Activated gamma-delta T cell treated with anti-CD3 and anti-CD28 coated beads, Interleukin-2, amount 50 U/mL, for 16 hours (primary cell): ENCODE results near the gene RARA.
A peak's percentile ranks its signal among the peaks of the same experiment; 100 is the strongest.
"Not testable (repeated sequence)": the region's sequence is repeated elsewhere in the genome, so short reads cannot be mapped to it uniquely, and the experiment has no call there.

ENCODE experiments used
- DNase-seq: peaks from one replicate; pipeline ENCODE4 v3.0.0-alpha.2; 2020; ENCODE audit warnings: low read depth

The RARA gene

DNA sequence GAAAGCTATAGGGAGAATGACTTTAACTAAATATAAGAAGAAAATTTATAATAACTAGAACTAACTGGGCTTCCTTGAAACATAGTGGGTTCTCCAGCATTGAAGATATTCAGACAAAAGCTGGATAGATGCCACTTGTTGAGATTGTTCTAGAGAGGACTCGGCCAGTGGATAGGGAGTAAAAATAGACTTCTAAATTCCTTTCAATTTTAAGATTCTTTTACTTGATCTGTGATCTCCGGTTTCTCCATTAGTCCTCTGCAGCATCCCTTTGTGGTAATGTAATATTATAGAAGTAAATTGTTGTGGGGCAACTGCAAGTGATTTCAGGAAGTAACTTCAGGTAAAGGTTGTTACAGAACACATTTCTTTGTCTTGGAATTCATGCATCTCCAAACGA, 10.3 kb upstream of the RARA start:
- DNase-seq = no peak

DNA sequence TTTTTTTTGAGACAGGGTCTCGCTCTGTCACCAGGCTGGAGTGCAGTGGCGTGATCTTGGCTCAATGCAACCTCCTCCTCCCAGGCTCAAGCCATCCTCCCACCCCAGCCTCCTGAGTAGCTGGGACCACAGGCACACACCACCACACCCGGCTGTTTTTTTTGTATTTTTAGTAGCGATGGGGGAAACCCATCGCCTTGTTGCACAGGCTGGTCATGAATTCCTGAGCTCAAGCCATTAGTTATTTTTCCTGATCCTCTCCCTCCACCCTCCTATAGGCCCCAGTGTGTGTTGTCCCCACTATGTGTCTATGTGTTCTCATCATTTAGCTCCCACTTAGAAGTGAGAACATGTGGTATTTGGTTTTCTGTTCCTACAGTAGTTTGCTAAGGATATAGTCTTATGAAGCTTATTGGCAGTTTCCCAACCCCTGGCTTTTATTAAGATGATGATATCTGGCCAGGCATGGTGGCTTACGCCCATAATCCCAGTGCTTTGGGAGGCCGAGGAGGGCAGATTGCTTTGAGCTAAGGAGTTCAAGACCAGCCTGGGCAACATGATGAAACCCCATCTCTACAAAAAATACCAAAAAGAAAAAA, 9.7 kb upstream of the RARA start:
- not testable (repeated sequence) for DNase-seq

DNA sequence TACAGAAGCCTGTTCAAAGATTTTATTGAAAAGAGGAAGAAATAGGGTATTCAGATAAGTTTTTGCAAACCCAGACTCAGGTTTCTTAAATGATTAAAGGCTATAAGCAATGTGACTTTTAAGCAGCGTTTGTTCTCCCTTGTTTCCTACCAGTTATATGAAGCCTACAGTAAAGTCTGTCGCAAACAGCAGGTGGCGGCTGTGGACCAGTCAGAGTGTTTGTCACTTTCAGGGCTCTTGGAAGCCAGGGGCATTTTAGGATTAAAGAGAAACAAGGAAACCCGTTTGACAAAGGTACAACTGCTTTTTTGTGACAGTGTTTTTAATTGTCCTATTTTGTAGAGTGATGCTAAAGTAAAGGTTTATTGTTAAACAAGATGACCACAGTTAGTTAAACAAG, 7.7 kb upstream of the RARA start:
- no peak for DNase-seq

DNA sequence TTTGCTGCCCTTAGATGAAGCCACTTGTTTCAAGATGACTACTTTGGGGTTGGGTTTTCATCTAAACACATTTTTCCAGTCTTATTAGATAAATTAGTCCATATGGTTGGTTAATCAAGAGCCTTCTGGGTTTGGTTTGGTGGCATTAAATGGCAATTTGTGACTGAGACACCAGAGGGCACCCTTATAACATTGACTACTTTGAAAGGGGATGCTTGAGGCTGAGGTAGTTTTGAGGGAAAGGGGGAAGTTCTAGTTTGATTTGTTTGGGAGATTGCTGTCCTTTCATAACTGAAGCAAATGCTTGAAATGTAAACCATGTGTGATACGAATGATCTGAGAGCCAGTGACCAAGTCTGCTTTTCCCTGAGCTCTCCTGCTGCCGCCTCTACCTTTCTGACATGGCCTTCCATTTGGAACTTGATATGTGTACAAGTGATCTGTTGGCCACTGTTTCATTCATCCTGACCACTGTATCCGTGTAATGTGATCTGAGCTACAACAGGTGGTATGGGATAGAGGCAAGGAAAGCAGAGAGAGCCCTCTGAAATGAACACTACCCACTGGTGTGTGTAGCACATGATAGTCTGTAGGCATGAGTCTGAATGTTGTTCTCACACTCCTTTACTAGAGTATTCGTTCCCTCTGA, 5.8 kb upstream of the RARA start:
- DNase-seq = no peak

DNA sequence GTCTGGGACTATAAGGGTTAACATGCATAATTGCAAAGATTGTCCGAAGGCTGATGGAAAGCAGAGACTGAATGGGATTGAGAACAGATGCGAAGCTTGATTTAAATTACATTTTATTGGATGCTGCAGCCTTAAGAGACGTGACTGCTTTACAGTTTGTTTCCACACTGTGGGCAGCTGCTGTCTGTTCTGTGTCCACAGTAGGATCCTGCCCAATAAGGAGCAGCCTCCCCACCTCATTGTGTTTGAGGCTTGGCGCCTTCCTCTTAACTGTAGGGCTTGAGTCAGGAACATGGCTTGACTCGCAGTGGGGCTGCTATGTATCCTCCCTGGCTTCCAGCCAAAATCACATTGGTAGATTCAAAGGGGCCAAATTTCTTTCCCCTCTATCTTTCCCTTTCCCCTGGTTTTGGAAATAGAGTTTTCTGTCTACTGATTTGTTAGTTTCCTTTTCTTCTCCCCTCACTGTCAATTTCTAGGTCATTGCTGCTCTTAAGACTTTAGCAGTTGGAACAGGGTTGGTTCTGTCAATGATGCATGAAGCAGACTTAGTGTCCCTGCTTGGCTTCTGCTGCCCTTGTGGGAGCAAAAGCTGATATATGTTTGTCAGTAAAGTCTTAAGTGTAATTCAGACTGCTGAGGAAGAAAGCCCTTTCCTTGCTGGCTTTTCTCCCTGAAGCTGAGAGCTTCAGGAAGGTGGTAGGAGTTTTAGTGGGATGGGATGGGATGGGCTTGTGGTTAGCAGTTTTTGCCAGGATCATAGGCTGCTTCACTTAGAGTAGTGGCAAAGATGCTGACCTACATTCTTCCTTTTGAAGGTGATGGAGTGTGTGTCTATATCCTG, 5.0 kb upstream of the RARA start:
- DNase-seq = no peak

DNA sequence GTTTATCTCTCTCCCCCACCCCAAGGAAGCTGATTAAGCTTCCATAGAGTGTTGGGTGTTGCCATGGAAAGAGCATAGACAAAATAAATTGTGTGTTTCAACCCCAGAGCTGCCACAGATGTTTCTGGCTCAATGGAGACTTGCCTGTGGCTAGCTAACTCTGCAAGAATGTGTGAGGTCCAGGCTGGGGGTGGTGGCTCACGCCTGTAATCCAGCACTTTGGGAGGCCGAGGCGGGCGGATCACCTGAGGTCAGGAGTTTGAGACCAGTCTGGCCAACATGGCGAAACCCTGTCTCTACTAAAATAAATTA, 4.5 kb upstream of the RARA start:
- not testable (repeated sequence) for DNase-seq

DNA sequence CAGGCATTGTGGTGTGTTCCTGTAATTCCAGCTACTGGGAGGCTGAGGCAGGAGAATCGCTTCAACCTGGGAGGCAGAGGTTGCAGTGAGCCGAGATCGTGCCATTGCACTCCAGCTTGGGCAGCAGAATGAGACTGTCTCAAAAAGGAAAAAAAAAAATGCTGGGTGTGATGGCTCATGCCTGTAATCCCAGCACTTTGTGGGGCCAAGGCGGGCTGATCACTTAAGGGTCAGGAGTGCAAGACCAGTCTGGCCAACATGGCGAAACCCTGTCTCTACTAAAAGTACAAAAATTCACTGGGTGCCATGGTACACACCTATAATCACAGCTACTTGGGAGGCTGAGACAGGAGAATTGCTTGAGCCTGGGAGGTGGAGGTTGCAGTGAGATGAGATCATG, 4.1 kb upstream of the RARA start:
- not testable (repeated sequence) for DNase-seq

DNA sequence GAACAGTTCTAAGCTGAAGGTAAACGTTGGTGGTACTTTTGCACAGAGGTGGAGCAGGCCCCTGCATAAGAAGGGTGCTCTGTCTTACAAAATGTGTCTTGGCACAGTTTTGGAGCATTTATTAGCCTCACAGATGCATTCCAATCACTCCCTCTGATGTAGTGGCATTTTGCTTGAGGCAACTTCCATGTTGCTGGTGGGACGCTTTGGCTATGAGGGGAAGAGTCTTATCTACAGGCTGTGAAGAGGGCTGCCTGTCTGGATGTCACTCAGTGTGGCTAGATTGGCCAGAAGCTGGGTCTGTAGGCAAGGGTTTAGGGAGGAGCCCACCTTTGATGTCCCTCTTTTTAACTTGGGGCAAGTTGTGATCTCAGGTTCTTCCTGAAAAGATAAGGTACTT, 2.6 kb upstream of the RARA start:
- DNase-seq = no peak

DNA sequence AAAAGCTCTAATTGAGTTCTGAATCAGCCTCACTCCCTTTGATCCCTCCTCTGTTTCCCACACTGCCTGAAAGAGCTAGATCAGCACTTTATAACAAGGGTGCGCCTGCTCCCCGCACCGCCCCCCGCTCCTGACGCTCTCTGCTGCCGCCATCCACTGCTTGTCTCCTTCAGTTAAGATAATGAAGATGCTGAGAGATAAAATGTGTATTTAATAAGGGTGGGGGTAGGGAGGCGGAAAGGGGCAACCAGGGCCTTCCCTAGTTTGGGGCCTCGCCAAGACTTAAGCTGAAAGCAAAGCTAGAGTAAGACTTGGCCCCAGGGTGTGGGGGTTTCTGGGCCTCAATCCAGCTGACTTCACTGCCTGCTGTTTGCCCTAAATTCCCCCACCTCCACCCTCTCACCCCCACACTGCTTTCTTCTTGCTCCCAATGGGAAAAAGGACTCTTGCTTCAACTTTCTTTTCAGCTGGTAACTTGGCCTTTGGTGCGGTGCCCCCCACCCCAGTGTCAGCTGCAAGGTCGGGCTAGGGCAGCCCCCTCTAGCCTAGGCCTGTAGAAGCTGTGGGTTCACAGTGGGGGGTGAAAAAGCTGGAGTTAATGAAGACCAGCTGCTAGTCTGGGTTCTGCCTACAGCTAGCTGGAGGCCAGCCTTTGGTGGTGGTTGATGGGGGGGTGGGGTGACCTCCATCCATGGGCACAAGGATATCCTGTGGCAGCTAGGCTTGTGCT, 1.8 kb upstream of the RARA start:
- DNase-seq = no peak

DNA sequence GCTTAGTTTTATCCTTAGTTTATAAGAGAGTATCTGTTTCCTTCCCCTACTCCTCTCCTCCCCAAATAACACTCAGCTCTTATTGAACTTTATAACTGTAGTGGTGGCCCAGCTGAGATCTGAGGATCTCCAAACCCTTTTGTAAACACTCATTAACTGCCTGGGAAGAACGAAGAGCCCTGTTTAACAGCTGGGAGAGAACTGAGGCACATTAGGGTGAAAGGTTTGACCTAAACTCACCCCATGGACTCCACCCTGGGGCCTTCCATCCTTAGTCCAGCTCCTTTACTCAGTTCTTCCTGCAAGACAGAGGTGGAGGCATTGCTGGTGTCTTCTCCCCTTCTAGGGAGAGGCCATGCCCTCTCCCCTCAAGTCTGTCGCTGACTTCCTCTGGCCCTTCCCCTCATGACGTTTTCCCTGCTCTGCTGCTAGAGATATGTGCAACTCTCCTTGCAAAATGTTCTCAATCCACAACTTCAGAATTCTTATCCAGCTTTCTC, 1.2 kb upstream of the RARA start:
- no peak for DNase-seq

DNA sequence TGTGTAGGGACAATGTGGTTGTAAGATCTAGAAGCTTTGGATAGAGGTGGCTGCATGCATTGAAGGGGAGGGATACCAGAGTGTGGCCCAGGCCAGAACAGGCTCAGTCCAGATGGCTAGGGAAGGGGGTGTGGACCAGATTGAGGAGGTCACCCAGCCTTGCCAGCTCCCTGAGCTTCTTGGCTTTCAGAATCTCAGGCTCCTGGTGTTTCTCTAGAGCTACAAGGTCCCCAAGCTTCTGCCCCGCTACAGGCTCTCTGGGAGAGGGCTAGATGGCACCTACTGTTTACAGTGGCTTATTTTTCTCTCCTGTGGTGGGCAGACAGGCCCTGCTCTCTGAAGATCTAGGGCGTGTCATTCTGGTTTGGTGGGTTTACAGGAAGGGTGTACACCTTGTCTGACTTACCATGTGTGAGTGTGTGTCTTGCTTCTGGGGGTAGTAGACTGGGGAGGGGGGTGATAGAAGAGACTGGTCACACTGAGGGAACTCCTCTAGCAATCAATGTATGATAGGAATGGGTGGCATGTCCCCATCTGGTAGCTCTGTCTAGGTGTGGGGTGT, 1.1 kb downstream of the RARA start:
- no peak for DNase-seq

DNA sequence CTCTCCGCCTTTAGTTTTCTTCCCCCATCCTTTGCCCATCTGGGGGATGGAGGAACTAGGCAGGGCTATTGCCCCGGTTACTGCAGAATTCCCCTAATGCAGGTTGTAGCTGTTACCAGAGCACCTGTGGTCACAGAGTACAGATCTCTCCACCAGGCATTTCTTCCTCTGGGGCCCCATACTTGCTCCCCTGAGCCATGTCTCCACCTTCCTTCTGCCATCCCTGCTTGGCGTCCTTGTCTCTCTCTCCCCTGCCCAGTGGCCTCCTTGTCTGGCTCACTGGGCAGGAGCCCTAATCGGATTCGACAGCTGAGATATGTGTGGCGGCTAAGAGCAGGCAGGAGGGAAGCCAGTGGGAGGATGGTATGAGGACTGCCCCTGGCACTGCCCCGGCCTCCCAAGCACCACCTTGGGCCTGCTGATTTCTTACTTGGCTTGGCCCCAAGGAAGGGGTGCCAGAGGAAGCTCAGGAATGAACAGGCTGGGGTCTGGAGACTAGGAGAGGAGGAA, 2.0 kb downstream of the RARA start:
- DNase-seq = no peak

DNA sequence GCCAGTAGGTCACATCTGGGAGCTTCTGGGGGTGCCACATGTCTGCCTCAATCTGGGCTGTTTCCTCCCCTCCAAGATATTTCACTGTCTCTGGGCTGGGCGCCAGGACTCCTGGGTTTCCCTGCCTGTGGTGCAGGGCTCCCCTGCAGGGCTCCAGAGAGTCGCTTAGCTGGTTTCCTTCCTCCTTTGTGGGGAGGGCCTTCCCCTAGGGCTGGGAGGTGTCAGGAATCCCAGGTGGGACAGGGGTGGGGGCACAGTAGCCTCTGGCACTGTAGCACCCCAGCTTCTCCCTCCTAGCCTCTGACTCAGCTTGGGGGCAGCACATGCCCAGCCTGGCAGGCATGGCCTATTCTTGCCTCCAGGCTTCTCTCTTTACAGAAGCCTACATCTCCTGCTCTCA, 2.6 kb downstream of the RARA start:
- no peak for DNase-seq

DNA sequence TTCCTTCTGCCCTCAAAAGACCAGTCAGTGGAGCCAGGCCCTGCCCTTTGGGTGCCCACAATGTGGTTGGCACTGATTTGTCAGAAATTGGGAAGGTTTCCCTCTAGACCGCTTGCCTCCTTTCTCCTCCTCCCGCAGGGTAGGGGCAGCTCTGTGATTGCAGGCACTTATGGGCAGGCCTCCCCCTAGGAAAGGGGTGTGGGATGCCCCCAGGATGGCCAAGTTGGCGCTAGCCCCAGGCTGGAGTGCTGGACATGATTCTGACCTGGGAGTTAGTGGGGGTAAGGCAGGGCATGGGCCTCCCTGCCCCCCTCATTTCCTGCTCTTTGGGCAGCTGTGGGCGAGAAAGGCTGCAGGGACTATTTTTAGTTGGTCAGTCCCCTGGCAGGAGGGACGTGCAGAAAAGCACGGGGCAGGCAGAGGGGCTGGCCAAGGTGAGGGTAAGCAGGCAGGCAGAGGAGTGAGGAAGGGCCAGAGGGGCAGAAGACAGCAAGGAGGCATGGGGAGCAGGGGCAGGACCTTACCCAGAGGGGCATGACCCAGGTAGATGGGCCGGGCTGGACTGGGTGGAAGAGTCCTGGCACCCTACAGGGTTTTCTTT, 3.3 kb downstream of the RARA start:
- DNase-seq = no peak

DNA sequence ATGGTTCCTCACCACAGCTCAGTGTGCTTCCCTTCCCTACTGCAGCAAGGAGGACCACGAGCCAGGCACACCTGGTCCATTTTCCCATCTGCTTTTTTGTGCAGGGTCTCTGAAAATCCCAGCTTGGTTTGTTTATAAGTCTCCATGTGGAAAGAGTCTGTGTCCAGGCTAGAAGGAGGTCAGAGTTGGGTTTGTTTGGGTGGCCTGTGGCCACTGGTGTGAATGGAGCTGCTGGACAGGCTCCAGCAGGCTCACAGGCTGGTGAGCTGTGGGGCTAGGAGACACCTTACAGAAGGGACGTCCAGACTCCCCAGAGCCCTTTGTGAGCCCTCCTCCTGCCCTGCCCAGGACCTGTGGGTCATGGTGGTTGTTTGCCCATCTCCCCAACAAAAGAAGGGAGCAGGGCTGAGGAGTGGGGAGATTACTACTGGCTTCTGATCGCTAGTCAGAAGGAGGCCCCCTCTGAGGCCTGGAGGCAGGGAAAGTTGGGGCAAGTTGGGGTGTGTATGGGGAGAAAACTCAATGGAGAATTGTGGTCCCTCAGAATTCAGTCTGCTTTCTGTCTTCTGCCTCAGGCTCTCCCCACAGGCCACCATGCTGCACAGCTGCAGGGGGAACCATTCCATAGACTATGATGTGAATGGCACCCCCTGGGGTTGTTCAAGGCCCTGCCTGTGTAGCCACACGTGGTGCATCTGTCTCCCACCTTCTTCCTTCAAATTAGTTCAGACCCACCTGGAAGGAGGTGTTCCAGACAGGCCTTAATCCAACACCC, 4.1 kb downstream of the RARA start:
- DNase-seq = no peak

DNA sequence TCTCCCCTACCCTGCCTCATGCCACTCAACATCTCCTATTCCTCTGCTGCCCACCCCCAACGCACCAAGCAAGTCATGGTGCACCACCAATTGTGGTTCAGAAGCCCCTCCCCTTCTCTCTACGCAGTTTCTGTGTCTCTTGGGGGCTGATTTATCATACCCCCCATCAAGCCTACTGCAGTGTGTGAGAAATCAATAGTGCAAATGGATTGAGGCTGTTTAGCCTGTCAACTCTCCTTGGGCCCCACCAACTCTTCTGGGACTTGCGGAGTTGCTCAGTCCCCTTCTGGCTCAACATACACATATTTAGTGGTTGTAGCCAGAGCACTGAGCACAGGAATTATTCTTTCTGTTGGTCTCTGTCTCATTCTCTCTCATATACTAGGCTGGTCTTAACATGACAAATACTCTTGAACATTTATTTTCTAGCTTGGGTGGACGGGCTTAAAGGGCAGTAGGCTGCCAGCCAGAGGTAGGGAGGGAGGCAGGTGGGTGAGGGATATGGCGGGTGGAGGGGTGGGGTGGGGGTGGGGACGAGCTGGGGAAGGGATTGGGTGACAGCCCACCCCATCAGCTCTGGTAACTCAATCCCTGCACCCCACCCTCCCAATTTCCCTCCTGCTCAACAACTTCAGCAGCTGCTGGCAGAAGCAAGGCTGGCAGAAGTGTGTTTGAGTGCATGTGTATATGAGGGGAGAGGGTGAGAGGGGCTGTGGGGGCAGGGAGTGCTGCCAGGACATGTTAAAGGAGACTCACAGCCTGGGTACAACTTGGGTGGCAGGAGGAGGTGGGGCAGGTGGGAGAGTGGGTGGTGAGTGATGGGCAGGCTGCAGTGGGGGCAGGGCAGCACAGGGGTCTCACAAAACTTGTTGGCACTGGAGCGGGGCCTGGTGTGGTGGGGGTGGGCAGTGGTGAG, 4.9 kb downstream of the RARA start:
- DNase-seq = no peak

DNA sequence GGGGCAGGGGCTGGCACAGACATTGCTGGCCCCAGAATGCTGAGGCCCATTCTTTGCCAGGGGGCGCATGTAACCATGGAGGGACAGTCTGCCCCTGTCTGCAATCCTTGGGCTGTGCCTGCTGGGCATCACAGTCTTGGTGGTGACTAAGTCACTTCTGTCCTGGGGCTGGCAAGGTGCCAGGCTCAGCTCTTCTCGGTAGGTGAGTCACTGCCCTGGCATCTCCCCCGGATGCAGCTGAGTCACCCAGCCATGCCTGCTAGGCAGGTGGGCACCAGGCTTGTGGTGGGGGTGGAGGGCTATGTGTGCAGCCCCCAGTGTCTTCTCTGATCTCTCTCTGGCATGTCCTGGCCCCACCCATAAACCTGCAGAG, 5.6 kb downstream of the RARA start:
- peak; percentile 89 for DNase-seq

DNA sequence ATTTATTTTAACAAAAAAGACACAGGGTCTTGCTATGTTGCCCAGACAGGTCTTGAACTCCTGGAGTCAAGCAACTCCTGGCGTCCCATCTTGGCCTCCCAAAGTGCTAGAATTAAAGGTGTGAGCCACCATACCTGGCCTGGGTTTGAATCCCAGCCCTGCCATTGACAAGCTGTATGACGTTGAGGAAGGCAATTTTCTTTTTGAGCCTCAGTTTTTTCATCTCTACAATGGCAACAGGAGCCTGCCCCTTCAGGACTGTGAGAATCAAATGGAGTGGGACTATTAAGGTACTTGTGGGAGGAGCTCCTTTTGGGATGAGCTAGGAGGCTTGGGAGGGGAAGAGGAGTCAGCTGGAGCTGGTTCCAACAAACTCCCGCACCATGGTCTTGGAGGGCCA, 6.2 kb downstream of the RARA start:
- no peak for DNase-seq

DNA sequence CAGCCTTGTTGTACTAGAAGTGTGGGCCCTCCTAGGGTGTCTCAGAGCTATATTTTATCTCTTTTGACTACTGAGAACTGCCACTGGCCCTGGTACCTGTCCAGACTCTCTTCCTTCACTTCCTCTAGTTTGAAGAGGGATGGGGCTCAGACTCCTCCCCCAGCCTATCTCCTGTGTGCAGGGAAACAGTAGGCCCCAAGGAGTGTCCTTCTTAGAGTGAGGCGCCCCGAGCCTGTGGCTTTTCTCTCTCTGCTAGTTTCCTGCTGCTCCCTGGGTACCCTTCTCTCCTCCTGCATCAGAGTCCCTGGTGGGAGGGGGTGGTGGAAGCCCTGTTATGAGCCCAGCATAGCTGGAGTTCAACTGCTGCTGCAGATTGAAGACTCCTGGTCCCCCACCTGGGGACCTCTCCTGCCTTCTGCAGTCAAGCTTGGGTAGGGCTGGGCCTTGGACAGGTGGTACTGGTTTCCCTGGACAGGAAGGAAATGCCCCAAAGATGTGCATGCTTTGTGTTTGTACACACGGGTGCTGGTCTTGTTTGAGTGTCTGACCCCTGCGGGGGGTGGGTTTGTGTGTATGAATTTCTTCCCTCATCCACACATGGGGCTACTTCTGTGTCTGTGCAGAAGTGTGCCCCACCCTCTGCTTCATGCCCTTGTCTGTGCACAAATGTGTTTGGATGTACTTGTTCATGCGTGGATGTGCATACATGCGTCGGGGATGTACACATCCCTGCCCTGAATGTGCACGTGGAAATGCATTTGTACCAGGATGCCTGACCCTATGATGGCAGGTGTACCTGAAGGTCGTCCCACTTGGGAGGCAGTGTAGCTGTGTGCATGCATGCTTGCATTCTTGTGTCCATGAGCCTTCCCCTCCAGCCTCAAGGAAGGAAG, 6.9 kb downstream of the RARA start:
- no peak for DNase-seq
